H9 (cell line): Measurements from ENCODE around the gene ATPAF1. TPM values are rescaled to one million over a fixed set of nuclear protein-coding genes. Genes with fewer than 3 reads are reported as not detected.

Experiments
- DNase-seq: peaks from one replicate; pipeline ENCODE4 v3.0.0-alpha.2; 2017
- H2AFZ ChIP-seq: one replicate; pipeline ENCODE4 v1.6.1; 2013; ENCODE audit warnings: mild to moderate bottlenecking, low read length, control low read depth, moderate library complexity
- H2AK5ac ChIP-seq: 2 replicates; pipeline ENCODE4 v1.6.1; 2013; ENCODE audit warnings: low read length, control low read depth, mixed read lengths; ENCODE audit not compliant: insufficient read length
- H2BK120ac ChIP-seq: one replicate; pipeline ENCODE4 v1.6.1; 2013; ENCODE audit warnings: low read depth, mild to moderate bottlenecking, low read length, control low read depth, inconsistent platforms; ENCODE audit not compliant: poor library complexity, severe bottlenecking
- H2BK12ac ChIP-seq: 2 replicates; pipeline ENCODE4 v1.6.1; 2013; ENCODE audit warnings: low read length, control low read depth, mixed read lengths, low read depth; ENCODE audit not compliant: insufficient read length
- H2BK15ac ChIP-seq: 2 replicates; pipeline ENCODE4 v1.6.1; 2013; ENCODE audit warnings: low read depth, low read length, control low read depth
- H2BK20ac ChIP-seq: one replicate; pipeline ENCODE4 v1.6.1; 2013; ENCODE audit warnings: low read depth, mild to moderate bottlenecking, low read length, control low read depth, inconsistent platforms; ENCODE audit not compliant: poor library complexity, severe bottlenecking
- H2BK5ac ChIP-seq: 2 replicates; pipeline ENCODE4 v1.6.1; 2013; ENCODE audit warnings: low read length, control low read depth, mixed read lengths; ENCODE audit not compliant: insufficient read length
- H3K14ac ChIP-seq: 2 replicates; pipeline ENCODE4 v1.6.1; 2013; ENCODE audit warnings: low read length, control low read depth; ENCODE audit not compliant: insufficient read depth
- H3K18ac ChIP-seq: 2 replicates; pipeline ENCODE4 v1.6.1; 2013; ENCODE audit warnings: low read depth, mild to moderate bottlenecking, mixed read lengths, low read length, control low read depth; ENCODE audit not compliant: insufficient read length
- H3K23ac ChIP-seq: 2 replicates; pipeline ENCODE4 v1.6.1; 2013; ENCODE audit warnings: low read length, control low read depth, mixed read lengths, low read depth; ENCODE audit not compliant: insufficient read length
- H3K23me2 ChIP-seq: 2 replicates; pipeline ENCODE4 v1.6.1; 2013; ENCODE audit warnings: low read depth, mild to moderate bottlenecking, mixed read lengths, low read length, control low read depth; ENCODE audit not compliant: insufficient read length, poor library complexity, severe bottlenecking
- H3K27ac ChIP-seq: 2 replicates; pipeline ENCODE4 v1.5.1; 2013; ENCODE audit warnings: low read length, control low read depth, mixed read lengths, low read depth; ENCODE audit not compliant: insufficient read length
- H3K27me3 ChIP-seq: 2 replicates; pipeline ENCODE4 v1.6.1; 2013; ENCODE audit warnings: low read length, control low read depth, inconsistent platforms; ENCODE audit not compliant: insufficient read depth
- H3K4ac ChIP-seq: 2 replicates; pipeline ENCODE4 v1.6.1; 2013; ENCODE audit warnings: low read depth, mild to moderate bottlenecking, control low read depth, inconsistent platforms, low read length, moderate library complexity
- H3K4me1 ChIP-seq: 2 replicates; pipeline ENCODE4 v1.6.1; 2013; ENCODE audit warnings: low read length, control low read depth, inconsistent platforms; ENCODE audit not compliant: insufficient read depth
- H3K4me2 ChIP-seq: 2 replicates; pipeline ENCODE4 v1.6.1; 2013; ENCODE audit warnings: low read length, control low read depth, mixed read lengths; ENCODE audit not compliant: insufficient read length, insufficient read depth
- H3K56ac ChIP-seq: 2 replicates; pipeline ENCODE4 v1.6.1; 2013; ENCODE audit warnings: low read depth, mild to moderate bottlenecking, mixed read lengths, low read length, control low read depth; ENCODE audit not compliant: insufficient read length
- H3K79me1 ChIP-seq: 2 replicates; pipeline ENCODE4 v1.6.1; 2013; ENCODE audit warnings: low read depth, mild to moderate bottlenecking, moderate library complexity, low read length, control low read depth, inconsistent platforms; ENCODE audit not compliant: insufficient read depth, poor library complexity, severe bottlenecking
- H3K79me2 ChIP-seq: 2 replicates; pipeline ENCODE4 v1.6.1; 2013; ENCODE audit warnings: low read length, control low read depth, inconsistent platforms; ENCODE audit not compliant: insufficient read depth
- H3K9ac ChIP-seq: 2 replicates; pipeline ENCODE4 v1.6.1; 2013; ENCODE audit warnings: low read length, control low read depth, mixed read lengths; ENCODE audit not compliant: insufficient read length; ENCODE audit errors: extremely low read depth
- H3K9me3 ChIP-seq: one replicate; pipeline ENCODE4 v1.6.1; 2013; ENCODE audit warnings: low read depth, low read length, inconsistent platforms; ENCODE audit not compliant: control insufficient read depth
- H3T11ph ChIP-seq: one replicate; pipeline ENCODE4 v1.6.1; 2013; ENCODE audit warnings: mild to moderate bottlenecking, low read length, control low read depth, inconsistent platforms
- H4K20me1 ChIP-seq: one replicate; pipeline ENCODE4 v1.6.1; 2013; ENCODE audit not compliant: control insufficient read depth, insufficient read length, insufficient read depth
- H4K5ac ChIP-seq: 2 replicates; pipeline ENCODE4 v1.6.1; 2013; ENCODE audit warnings: low read depth, mild to moderate bottlenecking, mixed read lengths, low read length, control low read depth; ENCODE audit not compliant: insufficient read length
- H4K8ac ChIP-seq: replicated peaks from 2 replicates; pipeline ENCODE4 v1.6.1; 2013; ENCODE audit warnings: low read length, control low read depth, mixed read lengths, low read depth; ENCODE audit not compliant: insufficient read length
- H4K91ac ChIP-seq: 2 replicates; pipeline ENCODE4 v1.6.1; 2013; ENCODE audit warnings: low read depth, mild to moderate bottlenecking, moderate library complexity, mixed read lengths, low read length, control low read depth; ENCODE audit not compliant: insufficient read length
- H3K27ac Mint-ChIP-seq, 3 experiments: 2 replicates in 2 of 3; 3 replicates in 1 of 3; pipeline ENCODE4 v1.8.0; 2020 to 2021; ENCODE audit warnings: mixed read lengths in 3 of 3, mild to moderate bottlenecking in 1 of 3, moderate library complexity in 1 of 3
- H3K27me3 Mint-ChIP-seq: 2 replicates; pipeline ENCODE4 v1.8.0; 2021; ENCODE audit warnings: low read depth, mild to moderate bottlenecking, moderate library complexity, mixed read lengths
- H3K36me3 Mint-ChIP-seq, 3 experiments: 2 replicates in 2 of 3; 3 replicates in 1 of 3; pipeline ENCODE4 v1.8.0; 2020 to 2021; ENCODE audit warnings: low read depth in 3 of 3, mixed read lengths in 3 of 3; ENCODE audit not compliant: insufficient read depth in 1 of 3
- H3K4me1 Mint-ChIP-seq, 2 experiments: 2 replicates each; pipeline ENCODE4 v1.8.0; 2020; ENCODE audit warnings: mixed read lengths in 2 of 2
- H3K4me3 Mint-ChIP-seq, 2 experiments: 2 replicates in 1 of 2; 3 replicates in 1 of 2; pipeline ENCODE4 v1.8.0; 2020 to 2021; ENCODE audit warnings: mild to moderate bottlenecking in 2 of 2, mixed read lengths in 2 of 2, moderate library complexity in 1 of 2
- H3K9me3 Mint-ChIP-seq, 2 experiments: 2 replicates in 1 of 2; 3 replicates in 1 of 2; pipeline ENCODE4 v1.8.0; 2020; ENCODE audit warnings: mild to moderate bottlenecking in 2 of 2, mixed read lengths in 2 of 2, moderate library complexity in 1 of 2
- CTCF ChIP-seq: fragments of 200-600 bp; sonication (generic); conservative IDR thresholded peaks from 3 replicates; pipeline ENCODE4 v1.8.0; 2021; ENCODE audit warnings: antibody characterized with exemption, mild to moderate bottlenecking
- WGBS: extraction: QIAGEN DNeasy Blood & Tissue Kit; methylation state at CpG from one replicate; pipeline ENCODE4 v1.1.7; 2013; ENCODE audit warnings: missing lambda C conversion rate, low lambda C conversion rate, mixed read lengths; ENCODE audit not compliant: insufficient read length; ENCODE audit errors: extremely low coverage; 5-methylcytosine and 5-hydroxymethylcytosine counted together
- total RNA-seq: library from RNA; stranded (reverse); gene quantifications from 2 replicates; pipeline ENCODE4 v1.2.1, GENCODE V29; 2021

Gene ATPAF1
- total RNA-seq, 1 experiment from 2014 or later: 57.3 TPM

GRCh38 chr1:46699666-46700065 is 31.5 kb upstream of the ATPAF1 start:
- Histone ChIP-seq H3K79me1 (no peaks in the 10 kb centered on the region), H4K8ac (no peak overlapping the region), H3K9me3 (no peaks in the 10 kb centered on the region), H2AFZ (no peak overlapping the region), H3K27ac (no peak overlapping the region), H3K9ac (no peak overlapping the region), H2BK15ac (no peak overlapping the region), H3K4ac (no peak overlapping the region), H4K5ac (no peak overlapping the region), H2BK5ac (no peak overlapping the region), H2AK5ac (no peak overlapping the region), H4K20me1 (no peaks in the 10 kb centered on the region), H2BK20ac (no peak overlapping the region), H3K27me3 (no peaks in the 10 kb centered on the region), H3K18ac (no peak overlapping the region), H3K79me2 (peaks cover 2% of the 10 kb centered on the region; the same call in 1 of the 2 replicates), H3K23ac (no peak overlapping the region), H3K4me1 (no peaks in the 10 kb centered on the region), H3K4me2 (no peak overlapping the region), H2BK120ac (no peak overlapping the region), H4K91ac (no peak overlapping the region), H3K14ac (no peak overlapping the region), H3T11ph (no peak overlapping the region), H3K23me2 (no peaks in the 10 kb centered on the region), H2BK12ac (no peak overlapping the region), H3K56ac (no peak overlapping the region)
- no peaks in the 10 kb centered on the region for H3K27me3 Mint-ChIP-seq
- no CpG with 5 or more reads among the region's 3 CpGs for WGBS
- peaks cover 15 to 38% (median 25%) of the 10 kb centered on the region in 3 experiments; a peak in 6 of 7 replicates for H3K36me3 Mint-ChIP-seq
- TF ChIP-seq CTCF: no peak
- no peaks in the 10 kb centered on the region for H3K4me1 Mint-ChIP-seq
- H3K27ac Mint-ChIP-seq: no peak overlapping the region
- no peak for DNase-seq
- H3K9me3 Mint-ChIP-seq: no peaks in the 10 kb centered on the region
- no peak overlapping the region for H3K4me3 Mint-ChIP-seq
